Middle frontal gyrus (tissue), 1 donor: ENCODE measurements around the gene C10orf53.

Experiments used
- DNase-seq: peaks from one replicate; pipeline ENCODE4 v3.0.0-alpha.2; 2015; ENCODE audit warnings: low spot score; ENCODE audit errors: extremely low spot score

Gene C10orf53, protein sequence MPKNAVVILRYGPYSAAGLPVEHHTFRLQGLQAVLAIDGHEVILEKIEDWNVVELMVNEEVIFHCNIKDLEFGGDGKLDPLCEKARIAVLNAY

DNA sequence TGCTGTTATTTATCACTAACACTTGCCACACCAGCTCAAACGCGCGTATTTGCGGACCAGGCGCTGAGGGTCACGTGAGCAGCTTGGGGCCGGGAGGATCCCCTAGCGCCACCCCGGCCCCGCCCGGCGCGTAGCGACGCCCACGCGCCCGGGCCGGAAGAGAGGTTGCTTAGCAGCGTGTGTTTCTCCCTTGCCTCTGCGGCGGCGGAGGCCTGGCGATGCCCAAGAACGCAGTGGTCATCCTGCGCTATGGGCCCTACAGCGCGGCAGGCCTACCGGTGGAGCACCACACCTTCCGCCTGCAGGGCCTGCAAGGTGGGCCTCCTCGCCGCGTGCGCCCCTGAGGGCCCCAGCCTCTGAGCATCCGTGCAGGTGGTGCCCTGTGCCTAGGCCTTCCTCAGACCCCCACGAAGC lies at the start of gene C10orf53:
Gene C10orf53, plus strand, starts transcription at position 172 of the 414 bp plus-strand sequence. Its CDS starts 47 bp downstream, at position 219.
- peak; percentile 34 for DNase-seq

DNA sequence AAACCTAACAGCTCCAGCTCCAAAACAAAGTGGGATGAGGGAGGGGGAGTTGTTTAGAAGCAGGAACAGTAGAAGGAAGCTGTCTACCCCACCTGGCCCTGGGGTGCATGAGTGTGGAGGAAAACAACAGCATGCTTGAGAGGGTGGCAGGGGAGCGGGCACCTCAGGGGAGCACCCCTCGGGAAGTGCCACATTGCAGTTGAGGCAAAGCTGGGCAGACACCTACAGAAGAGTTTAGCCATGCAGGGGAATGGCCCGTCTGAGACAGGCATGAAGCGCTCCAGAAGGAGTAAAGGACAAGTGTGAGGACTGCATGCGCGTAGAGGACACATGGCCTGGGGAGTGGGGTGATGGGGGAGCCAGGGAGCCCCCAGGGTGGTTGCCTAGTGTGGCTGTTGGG lies 47.5 kb upstream of the C10orf53 start:
- DNase-seq, result no peak

DNA sequence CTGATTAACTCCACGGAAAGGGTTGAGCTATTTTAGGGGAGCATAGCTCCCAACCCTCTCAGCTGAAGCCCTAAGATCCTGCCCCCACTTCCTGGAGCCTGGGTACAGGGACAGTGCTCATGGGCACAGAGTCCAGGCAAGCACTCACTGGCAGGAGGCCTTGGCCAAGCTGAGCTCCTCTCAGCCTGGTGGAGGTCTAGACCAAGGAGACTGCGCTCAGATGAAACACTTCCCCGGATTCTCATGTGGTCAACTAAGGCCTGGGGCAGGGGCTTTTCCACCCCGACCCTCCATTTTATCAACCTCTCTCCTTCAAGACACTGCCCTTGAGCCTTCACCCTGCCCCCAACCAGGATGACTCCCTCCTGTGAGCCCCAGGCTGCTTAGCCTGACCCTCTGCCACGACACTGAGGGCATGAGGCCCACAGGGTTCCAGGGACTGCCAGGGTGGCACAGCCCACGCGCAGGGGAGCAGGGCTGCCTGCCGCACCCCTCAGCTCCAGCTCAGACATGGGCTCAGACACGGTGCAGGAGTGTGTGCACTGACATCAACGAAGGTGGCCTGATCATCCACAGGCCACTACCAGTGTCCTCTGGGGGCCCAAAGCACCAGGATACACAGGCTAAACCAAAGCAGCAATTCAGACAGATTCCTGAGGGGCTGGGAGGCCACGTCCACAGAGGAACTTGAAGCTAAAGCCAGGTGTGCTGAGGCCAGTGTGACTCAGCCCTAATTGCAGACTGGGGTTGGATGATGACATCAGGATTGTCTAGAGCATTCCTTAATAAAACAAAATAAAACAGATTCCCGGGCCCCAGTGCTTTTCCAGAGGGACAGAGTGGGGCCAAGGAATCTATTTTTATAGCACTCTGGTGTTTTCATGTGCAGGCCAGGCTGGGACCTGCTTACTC lies 46.8 kb upstream of the C10orf53 start:
- DNase-seq, result no peak

DNA sequence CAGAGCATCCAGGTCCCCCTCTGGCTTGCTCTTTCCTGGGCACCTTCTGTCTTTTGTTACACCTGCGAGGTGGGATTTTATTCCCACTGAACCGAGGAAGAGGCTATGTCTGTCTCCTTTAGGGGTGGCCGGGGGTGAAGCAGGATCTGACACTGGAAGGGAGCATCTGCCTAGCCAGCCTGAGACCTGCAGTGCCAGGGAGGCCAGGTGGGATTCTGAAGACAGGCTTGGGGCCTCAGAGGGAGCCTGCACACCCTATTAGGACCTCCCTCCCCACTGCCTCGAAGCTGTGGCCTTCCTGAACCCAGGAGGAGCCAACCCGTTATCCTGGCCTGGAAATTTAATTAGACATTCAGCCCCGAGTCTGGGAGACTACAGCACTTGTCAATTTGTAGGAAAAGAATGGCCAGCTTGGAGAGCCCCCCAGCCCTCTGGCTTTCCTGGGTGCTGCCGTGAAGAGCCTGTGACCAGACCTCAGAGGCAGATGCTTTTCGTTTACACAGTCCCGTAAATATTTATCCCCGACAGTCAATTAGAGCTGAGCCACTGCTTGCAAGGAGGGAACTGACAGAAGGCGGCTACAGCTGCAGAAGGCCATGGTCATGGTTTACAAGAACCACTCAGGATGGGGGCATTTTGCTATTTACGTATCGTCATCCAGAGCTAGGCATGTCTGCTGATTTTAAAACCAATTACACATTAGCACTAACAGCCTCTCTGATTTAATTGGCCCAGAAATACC lies 46.0 kb upstream of the C10orf53 start:
- DNase-seq, result no peak

DNA sequence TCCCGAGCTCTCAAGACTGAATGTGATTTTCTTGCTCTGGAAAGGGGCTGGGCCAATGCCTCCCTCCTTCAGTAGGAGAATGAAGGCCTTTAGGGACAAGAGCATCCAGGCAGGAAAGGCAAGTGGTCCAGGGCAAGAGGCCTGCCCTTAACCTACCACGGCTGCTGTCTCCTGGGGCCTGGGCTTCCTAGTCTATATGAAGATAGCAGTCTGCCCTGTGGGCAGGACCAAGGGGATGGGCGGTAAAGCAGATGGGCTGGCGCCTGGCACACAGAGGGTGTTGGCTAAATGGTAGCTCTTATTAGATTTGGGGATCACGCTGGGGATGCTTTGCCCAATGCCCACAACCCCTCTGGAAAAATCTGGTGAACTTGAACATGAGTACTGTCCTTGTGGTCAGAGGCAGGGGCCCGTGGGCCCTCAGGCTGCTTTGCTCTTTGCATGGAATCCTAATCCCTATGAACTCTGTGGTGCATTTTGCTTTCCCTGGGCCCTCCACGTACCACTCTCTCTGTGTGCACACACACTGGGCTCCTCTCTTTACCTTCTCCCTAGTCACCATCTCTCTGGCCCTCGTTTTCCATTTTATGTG lies 45.3 kb upstream of the C10orf53 start:
- DNase-seq, result no peak

DNA sequence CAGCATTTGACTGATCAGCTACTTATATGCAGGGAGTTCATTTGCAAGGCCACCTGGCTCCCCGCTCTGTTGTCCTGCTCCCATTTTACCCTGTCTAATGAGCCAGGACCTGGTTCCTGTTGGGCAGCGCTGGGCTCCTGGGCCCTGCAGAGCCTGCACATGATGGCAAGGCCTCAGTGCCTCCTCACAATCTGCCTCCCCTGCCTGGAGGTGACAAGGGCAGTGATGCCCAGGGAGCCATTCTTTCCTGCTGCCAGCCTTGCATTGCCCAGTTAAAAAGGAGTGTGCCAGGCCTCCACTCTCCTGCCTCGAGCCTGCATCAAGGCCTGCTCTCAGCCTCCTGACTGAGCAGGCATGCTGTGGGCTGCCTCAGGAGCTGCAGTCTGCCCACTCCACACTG lies 37.1 kb upstream of the C10orf53 start:
- no peak for DNase-seq

DNA sequence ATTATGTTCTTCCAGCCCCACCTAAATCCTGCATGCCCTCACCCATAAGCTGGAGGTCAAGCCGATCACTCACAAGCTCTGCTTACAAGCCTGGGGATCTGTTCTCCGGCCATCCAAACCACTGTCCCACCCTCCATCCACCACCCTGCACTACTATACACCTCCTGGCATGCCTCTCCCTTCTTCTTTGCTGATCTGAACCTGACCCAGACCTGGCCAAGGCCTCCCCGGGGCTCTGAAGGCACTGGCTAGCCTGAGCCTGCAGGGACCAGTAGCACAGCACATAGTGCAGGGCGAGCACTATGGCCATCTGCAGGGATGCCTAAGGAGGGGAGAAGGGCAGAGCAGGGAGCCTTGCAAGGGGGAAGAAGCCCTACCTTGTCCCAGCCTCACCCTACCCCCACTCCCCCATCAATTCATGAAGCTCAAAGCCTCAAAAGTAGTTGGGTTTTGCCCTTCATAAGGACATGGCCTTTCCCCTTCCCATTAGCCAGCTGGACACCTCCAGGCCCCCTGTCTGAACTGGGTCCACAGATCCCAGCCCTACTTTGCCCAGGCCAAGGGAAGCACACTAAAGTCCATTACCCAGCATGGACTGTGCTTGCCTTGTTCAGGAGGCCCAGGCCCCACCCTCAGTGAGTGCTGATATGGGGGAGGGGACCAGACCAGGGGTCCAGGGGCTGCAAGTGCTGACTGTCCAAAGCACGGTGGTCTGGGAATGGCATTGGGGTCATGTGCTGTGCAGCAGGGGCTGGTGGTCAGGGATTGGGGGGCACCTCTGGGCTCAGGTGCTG lies 36.0 kb upstream of the C10orf53 start:
- no peak for DNase-seq

DNA sequence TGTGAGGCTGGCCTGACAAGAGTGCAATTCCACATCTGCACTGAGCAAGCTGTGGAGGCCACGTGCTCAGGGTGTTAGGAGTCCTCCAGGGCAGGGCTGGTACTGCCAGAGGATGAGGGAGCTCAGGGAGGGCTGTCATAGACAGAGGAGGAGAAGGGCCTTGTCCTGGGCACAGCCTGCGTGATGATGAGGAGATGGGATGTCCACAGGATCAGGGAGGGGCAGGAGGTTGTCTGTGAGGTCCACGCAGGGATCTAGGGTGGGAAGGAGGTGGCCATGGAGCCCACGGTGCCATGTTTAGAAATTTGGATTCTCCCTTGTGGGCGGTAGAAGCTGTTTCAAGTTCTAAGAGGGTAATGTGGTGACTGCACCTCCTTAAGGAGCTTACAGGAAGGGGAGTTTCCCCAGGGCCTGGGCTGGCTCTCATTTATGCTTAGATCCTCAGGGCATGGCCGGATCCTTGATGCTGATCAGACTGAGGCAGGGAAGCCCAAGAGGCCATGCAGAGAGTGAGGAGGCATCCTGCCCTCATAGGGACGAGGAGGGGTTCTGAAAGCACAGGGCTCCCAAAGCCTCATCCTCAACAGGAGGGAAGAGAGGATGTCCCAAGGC lies 35.3 kb upstream of the C10orf53 start:
- no peak for DNase-seq

DNA sequence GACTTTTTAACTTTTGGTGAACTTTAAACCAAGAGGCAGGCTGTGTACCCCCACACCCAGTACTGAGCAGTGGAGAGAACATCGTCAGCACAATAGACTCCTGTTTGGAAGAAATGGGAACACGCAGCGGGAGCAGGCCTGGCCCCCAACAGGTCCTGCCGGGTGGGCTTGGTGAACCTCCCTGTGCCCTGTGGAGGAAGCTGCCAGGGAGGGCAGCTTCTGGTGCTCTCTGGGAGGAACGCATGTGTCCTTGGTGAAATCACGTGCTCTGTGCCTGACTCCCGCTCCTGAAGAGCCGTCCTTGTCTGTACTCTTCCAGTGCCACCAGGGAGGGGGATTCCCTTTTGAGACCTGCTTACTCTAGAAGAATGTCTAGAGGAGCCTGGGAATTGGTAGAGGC lies 34.0 kb upstream of the C10orf53 start:
- DNase-seq, result no peak

DNA sequence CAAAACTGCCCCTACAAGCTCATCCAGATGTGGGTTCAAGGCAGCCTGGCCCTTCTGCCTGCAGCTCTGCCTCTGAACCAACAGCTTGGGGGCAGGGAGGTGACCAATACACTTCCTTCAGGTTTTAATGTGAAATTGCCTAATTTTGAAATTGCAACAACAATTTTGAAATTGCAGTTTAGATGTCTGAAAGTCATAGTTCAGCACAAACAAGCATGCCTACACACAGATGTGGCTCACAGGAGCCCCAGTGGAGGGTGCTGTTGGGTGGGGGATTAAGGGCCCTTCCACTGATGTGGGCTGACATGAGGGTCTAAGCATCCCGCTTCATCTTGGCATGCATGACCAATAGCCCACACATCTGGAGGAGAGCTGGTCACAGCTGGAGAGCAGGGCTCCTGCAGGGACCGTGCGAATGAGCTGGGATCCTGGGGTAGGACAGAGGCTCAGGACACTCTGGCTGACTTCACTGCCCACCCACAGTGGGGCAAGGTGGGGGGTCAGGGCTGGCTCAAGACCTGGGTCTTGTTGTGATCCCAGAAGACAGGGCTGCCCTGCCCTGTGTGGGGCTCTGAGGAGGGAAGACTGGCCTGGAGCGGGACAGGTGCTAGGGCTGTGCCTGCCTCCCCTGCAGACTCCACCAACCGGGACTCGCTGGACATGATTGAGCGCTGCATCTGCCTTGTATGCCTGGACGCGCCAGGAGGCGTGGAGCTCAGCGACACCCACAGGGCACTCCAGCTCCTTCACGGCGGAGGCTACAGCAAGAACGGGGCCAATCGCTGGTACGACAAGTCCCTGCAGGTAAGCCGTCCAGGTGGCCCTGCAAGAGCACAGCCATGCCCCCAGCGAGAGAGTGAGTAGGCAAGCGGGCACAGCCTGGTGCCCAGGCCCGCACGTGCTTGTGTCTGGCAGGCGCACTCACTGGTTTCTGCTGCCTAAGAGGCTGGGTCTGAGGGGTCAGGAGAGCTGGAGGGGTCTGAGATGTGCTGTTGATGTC lies 33.3 kb upstream of the C10orf53 start:
- no peak for DNase-seq

DNA sequence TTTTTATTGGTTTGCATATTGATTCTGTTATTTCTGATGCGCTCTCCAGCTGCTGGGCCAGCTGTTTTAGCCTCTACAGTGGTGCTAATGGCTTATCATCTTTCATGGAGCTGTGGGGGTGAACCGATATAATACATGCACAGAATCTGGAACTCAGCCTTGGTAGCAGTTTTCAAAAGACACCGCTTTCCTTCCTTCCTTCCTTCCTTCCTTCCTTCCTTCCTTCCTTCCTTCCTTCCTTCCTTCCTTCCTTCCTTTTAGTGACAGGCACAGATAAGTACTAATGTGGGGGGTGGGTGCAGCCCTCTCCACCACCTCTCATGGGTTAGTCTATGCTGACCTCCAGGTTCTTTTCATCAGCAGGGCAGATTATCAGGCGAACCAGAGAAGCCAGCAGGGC lies 31.9 kb upstream of the C10orf53 start:
- DNase-seq, result no peak

DNA sequence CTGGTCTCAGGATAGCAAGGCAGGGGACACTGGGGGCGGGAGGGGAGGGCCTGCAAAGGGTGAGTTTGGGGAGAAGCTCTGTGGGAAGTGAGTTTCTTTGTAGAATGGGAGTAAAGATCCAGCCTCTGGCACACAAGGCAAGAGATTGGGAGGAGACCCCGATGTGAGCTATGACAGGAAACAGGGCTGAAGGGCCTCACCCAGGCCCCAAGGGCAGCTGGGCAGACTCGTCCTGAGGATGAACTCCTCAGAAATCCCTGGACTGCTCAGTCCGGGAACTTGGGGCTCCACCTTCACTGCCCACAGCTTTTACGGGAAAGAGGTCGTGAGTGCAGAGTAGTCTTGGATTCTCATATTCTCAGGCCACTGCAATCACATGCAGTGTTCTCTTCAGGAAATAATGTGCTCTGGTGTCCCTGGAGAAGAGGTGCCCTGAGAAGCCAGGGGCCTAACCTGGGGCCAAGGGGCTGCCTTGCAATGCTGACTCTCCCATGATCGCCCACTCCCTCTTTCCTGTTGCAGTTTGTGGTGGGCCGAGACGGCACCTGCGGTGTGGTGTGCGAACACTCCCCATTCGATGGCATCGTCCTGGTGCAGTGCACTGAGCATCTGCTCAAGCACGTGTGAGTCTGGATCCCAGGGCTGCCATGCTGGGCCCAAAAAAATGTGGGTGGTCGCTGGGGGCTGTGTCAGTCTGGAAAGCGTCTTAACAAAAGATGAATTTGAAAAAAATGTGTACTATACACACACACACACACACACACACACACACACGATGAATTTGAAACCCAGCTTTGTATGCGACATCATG lies 31.3 kb upstream of the C10orf53 start:
- DNase-seq, result no peak

DNA sequence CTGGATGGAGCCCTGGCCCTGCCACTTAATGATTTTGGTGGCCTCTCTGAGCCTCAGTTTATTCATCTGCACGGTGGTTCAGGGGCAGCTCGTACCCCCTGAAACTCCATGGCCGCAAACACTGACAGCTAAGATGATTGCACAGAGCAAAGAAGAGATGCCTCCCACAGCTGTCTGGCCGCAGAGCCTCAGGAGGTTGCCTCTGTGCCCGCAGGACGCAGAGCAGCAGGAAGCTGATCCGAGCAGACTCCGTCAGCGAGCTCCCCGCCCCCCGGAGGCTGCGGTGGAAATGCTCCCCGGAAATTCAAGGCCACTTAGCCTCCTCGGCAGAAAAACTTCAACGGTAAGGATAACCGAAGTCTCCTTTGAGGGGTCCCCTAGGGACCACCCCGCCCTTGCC lies 30.2 kb upstream of the C10orf53 start:
- DNase-seq, result no peak

DNA sequence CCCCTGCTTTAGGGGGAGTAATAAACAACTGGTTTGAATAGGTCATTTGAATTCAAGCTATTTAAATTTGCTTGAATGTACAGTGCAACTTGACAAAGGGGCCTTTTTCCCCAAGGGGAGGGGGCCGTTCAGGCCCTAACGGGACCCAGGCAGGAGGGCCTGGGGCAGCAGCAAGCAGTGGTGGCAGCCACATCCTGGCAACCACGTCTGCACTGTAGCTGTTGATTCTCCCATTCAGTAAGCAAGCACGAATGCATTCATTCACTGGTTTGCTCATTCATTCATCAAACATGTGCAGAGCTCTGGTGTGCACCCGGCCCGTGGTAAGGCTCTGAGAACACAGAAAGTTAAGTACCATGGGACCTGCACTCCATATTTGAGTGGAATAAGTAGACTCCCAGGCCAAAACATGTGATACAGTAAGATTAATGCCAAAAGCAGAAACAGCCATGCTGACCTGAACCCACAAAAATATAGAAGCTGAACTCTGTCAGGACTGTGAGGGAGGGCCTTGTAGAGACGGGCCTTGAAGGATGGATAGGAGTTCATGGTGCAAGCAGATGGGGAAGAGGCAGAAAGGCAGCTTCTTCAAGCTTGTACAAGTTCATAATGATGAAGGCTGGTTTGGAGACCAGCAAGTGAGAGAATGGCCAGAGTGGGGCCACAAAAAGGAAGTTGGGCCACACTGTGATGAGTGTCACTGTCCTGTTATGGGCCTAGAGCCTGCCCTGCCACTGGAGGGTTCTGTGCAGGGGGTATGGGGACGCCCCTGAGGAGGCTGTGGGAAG lies 29.3 kb upstream of the C10orf53 start:
- no peak for DNase-seq

DNA sequence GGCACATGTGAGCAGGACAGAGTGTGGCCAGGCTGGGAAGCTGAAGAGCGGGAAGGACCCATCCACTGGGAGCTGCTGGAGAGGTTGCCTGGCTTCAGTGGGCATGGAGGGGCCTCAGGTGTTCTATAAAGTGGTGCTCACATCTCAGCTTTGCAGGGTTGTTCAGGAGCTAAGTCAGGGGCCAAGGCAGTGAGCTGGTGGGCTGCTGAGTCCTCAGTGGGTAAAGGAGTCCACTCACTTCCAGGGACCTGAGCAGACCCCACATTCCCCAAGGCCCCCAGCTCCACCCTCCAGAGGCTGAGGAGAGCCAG lies 28.8 kb upstream of the C10orf53 start:
- DNase-seq, result no peak

DNA sequence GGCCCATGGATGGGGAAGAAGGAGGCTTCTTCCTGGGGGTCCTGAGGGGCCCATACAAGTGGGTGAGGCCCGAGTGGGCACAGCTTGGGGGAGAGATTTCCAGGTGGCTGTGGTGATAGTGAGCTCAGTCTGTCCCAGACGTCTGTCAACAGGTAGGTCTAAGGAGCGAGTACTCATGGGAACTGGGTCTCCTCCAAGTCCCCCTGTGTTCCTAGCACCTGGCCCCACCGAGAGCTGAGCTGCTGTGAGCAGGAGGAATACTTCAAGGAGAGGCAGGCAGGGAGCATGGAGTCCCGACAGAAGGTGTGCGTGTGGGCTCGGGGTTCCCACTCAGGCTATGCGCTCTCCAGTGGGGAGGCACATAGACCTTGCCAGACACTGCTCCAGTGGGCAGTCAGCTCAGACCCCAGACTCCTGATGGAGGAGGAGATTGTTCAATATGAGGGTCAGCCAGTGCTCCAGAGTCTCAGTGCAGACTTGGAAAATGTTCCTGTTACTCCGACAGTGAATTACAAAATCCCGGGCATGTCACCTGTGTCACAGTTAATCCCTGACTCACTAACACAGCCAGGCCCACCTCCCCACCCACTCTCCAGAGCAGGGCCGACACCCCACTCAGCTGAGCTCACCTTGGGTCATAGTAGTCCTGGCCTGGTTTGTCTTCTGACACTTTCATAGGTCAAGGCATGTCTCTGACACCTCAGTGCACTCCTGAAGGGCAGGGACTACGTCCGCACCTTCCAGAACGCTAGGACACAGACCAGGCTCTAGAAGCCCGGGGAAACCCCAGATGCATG lies 28.2 kb upstream of the C10orf53 start:
- no peak for DNase-seq

DNA sequence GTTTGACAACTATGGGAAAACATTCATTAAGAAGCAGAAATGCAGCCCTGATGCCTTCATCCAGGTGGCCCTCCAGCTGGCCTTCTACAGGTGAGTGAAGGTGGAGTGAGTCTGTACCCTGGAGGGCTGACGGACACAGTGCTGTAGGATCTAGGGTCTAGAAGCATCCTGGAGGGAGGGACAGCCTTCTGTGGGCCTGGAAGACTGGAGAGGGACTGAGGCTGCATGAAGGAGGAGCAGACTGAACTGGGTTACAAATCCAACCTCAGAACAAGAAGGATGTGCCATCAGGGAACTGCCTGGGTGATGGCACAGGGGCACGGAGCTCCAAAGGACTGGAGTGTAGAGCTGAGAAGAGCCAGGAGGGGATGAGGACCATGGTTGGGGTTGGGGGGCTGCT lies 27.5 kb upstream of the C10orf53 start:
- DNase-seq, result no peak
